Activated CD8-positive, alpha-beta memory T cell treated with anti-CD3 and anti-CD28 coated beads for 36 hours (primary cell): ENCODE results near the gene TMEM151B. TPM values are rescaled to one million over a fixed set of nuclear protein-coding genes. Genes with fewer than 3 reads are reported as not detected.

ENCODE experiments used
- CTCF ChIA-PET: fragments of 350-600 bp; sonication (Branson Sonifier 250); formaldehyde crosslinking; loops from one replicate; lab custom pipeline; 2021; ENCODE audit warnings: antibody characterized with exemption; lab: Charles Lee
- POLR2A ChIA-PET: fragments of 350-600 bp; sonication (Branson Sonifier 250); formaldehyde crosslinking; loops from one replicate; lab custom pipeline; 2021; ENCODE audit warnings: antibody characterized with exemption; lab: Charles Lee
- total RNA-seq, 2 experiments: library from RNA; stranded (reverse); gene quantifications; one replicate each; pipeline ENCODE4 v1.2.3, GENCODE V29; 2021

TMEM151B gene
- total RNA-seq, 2 experiments from 2014 or later: not detected

GRCh38 chr6:44284121-44284520 is 13.9 kb downstream of the TMEM151B start:
- CTCF ChIA-PET: interaction anchor here (2.6 kb wide), 1 partner anchor 21 kb away, joined by 8 read pairs; no protein-coding TSS in a partner anchor
- POLR2A ChIA-PET: no interaction called here

DNA sequence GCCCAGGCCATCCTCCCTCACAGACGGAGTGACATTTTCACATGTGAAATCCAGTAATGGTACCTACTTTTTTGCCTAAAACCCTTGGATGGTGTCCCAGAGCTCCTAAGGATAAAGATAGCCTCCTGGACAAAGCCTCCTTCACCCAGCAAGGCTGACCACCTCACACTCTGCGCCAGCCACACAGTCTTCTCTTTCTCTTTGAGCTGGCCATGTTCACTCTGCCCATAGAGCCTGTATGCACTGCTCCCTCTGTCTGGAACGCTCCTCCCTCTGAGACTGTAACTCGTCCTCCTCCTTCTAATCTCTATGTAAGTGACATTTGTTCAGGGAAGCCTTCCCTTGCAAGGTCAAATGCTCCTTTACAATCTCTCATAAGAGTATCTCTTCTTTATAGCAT is 14.6 kb downstream of the TMEM151B start:
- POLR2A ChIA-PET: no interaction called here

DNA sequence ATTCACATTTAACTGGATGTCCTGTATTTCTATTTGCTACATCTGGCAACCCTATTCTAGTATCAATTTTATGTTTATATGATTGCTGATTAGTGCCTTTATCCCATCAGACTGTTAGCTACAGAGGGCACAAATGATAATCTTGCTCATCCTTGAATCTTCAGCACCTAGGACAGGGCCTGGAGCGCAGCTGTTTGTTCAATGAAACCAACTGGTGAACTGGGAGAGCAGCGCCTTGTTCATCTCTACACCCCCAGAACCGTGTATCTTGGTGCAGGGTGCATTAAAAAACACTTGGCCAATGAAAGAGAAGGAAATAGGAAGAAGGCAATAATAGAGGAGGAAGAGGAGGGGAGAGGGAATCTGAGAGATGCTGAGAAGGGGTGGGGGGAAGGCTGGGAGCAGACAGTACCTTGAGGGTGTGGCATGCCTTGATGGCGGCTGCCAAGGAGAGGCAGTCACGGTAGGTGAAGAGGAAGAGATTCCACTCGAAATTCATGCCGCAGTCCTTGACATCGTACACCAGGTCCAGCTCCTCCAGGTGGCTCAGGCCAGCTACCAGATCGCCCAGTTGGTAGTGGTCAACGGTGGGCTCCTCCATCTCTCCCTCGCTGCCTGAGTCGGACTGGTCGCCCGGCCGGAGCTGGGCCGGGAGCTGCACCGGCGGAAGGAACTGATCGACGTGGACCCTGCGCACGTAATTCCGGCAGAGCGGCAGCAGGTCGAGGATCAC is 15.5 kb downstream of the TMEM151B start:
- POLR2A ChIA-PET: no interaction called here
- CTCF ChIA-PET: interaction anchor here (2.6 kb wide), 1 partner anchor 20 kb away, joined by 8 read pairs; no protein-coding TSS in a partner anchor

More for the DNA sequence above, 14.6 kb downstream of the TMEM151B start:
- CTCF ChIA-PET: interaction anchor here (2.6 kb wide), 1 partner anchor 21 kb away, joined by 8 read pairs; no protein-coding TSS in a partner anchor

DNA sequence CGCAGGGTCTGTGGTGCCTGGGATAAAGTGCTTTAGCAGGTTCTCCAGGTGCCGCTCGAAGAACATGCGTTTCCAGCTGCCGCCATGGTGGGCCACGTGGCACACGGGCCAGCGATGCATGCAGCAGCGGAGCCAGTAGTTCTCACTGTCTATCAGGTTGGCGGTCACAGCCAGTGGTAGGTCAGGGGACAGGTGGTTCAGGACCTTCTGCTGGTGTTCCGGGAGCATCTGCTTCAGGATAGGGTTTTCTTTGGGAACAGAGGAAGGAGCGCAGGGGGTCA is 16.0 kb downstream of the TMEM151B start:
- ChIA-PET CTCF (interaction anchor here (2.6 kb wide), 1 partner anchor 19 kb away, joined by 8 read pairs; no protein-coding TSS in a partner anchor), POLR2A (no interaction called here)

GRCh38 chr6:44286747-44287146 is 16.5 kb downstream of the TMEM151B start:
- CTCF ChIA-PET: no interaction called here
- POLR2A ChIA-PET: no interaction called here

DNA sequence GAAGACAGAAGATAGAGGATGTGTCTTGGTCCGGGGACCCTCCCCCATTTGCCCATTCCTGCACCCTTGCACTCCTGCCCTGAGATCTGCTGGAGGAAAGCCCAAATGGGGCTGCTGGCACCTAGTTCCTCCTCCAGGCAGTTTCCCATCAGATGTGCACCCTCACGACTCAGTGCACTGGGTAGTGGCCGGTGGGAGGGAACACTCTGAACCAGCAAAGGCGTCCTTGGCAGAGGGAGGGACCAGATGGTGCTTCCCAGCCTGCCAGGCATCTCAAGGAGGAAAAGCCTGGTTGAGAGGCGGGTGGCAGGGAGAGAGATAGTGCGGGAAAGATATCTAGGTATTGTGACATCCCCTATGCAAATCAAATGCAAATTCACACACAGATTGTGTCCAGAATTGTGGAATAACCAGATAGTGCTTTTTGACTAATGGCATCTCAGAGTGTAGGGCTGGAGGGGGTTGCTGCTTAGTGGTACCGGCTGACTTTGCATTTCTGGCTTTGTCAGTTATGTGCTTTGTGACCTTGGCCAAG is 19.5 kb downstream of the TMEM151B start:
- POLR2A ChIA-PET: no interaction called here
- CTCF ChIA-PET: interaction anchor here (1.9 kb wide), 1 partner anchor 22 kb away, joined by 4 read pairs; no protein-coding TSS in a partner anchor

- CTCF ChIA-PET: interaction anchor here (0.9 to 1.3 kb wide), 3 partner anchors 24 to 119 kb away, joined by 4 read pairs; no protein-coding TSS in a partner anchor
- POLR2A ChIA-PET: interaction anchor here (0.5 kb wide), 1 partner anchor 23 kb away, joined by 7 read pairs; no protein-coding TSS in a partner anchor
Measured at GRCh38 chr6:44291841-44292240, 21.6 kb downstream of the TMEM151B start.

GRCh38 chr6:44292661-44293365 is 22.6 kb downstream of the TMEM151B start:
- ChIA-PET POLR2A (no interaction called here), CTCF (interaction anchor here (0.7 to 1.6 kb wide), 5 partner anchors 16 to 814 kb away, joined by 3 to 5 read pairs (median 4); no protein-coding TSS in a partner anchor)

DNA sequence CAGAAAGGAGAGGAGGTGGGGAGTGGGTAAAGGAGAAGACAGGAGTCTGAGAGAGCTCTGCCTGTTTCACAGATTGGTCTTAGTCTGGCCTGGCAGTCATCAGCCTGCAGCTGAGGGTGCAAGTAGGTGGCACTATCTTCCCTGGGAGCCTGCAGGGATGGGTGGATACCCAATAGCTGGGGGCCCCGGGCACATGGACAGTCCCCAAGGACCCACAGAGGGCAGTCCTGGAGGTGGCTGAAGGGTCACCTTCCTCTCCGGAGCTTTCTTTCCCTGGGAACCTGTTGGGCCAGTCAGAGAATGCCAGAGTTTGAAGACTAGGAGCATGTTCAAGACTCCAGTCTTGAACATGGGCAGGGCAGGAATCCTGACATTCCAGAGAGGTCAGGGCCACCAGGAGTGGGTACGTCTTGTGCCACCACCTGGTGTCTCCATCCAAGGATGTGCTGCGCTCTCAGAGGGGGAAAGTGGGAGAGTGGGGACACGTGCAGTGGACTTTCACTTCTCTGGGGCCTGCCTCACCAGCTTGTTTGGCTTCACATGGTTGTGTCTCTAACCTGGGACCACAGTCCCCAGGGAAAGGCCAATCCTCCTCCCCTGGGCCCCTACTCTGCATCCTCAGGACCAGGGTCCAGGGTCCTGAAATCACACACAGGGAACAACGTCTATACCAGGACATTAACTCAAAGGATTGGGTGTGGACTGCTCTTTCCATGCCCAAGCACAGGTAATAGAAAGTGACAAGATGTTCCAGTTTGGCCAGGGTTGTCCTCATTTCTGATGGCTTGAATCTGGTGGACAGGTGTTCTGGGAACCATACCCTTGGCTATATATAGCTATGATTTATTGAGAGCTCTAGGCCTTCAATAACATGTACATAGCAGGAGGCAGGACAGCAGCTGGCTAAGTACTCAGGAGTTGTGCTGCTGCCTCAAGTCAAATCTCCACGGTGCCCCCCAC is 24.9 kb downstream of the TMEM151B start:
- POLR2A ChIA-PET: interaction anchor here (0.7 kb wide), 1 partner anchor 170 kb away, joined by 9 read pairs; no protein-coding TSS in a partner anchor
- CTCF ChIA-PET: interaction anchor here (0.9 to 2.0 kb wide), 4 partner anchors 8 to 27 kb away, joined by 3 to 8 read pairs (median 5); partner anchors contain the start of gene AARS2

DNA sequence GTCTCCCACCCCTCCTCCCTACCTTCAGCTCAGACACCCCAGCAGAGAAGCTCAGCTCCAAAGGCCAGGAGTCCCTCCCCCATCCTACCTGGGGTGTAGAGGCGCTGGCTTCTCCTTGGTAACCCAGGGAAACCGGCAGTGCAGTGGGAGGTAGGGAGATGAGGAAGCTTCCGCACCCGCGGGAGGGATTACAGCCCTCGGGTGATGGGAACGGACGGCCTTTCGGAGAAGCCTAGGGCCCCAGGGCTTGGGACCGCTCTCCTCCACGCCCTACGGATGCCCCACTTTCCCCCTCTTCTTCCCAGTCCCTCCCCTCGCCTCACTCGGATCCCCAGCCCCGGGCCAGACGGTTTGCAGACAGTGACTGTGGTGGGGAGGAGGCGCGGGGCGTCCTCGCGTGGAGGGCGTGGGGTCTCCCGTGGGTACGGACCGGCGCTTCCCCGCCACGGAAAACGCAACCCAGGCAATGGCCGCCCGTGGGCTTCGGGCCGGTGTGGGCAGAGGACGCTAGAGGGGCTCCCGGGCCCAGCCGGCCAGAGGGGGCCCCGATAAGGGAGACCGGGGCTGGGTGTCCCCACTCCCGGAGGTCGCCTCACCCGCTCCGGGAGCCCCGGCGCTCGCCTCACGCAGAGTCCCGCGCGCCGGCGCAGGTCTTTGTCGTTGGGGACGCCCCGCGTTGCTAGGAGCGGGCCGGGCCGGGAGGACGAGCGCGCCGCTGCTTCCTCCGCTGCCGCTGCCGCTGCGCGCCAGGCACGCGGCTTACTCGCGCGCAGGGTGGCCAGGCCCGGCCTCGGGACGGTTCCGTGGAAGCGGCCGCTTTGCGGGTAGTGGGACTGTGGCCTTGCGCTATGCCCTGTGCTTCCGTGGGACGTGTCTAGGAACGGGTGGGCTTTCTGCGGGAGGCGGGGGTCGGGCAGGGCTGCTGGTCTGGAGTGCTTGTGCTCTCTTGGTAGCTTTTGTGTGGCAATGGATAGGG is 27.1 kb downstream of the TMEM151B start:
- POLR2A ChIA-PET: interaction anchor here (1.5 kb wide), 1 partner anchor 12 kb away, joined by 4 read pairs; no protein-coding TSS in a partner anchor
- CTCF ChIA-PET: interaction anchor here (0.6 to 2.6 kb wide), 5 partner anchors 12 to 74 kb away, joined by 3 to 8 read pairs (median 4); partner anchors contain the start of gene AARS2

- CTCF ChIA-PET: interaction anchor here (0.6 to 2.6 kb wide), 4 partner anchors 11 to 73 kb away, joined by 3 to 8 read pairs (median 4); partner anchors contain the start of gene AARS2
- POLR2A ChIA-PET: interaction anchor here (1.5 kb wide), 1 partner anchor 11 kb away, joined by 4 read pairs; no protein-coding TSS in a partner anchor
Measured at GRCh38 chr6:44298055-44298803, 28.0 kb downstream of the TMEM151B start.

GRCh38 chr6:44298864-44299263 is 28.6 kb downstream of the TMEM151B start:
- ChIA-PET POLR2A (interaction anchor here (0.6 to 1.5 kb wide), 2 partner anchors 11 to 40 kb away, joined by 3 to 4 read pairs; no protein-coding TSS in a partner anchor), CTCF (interaction anchor here (0.7 to 2.6 kb wide), 2 partner anchors 11 to 295 kb away, joined by 3 to 8 read pairs; no protein-coding TSS in a partner anchor)

DNA sequence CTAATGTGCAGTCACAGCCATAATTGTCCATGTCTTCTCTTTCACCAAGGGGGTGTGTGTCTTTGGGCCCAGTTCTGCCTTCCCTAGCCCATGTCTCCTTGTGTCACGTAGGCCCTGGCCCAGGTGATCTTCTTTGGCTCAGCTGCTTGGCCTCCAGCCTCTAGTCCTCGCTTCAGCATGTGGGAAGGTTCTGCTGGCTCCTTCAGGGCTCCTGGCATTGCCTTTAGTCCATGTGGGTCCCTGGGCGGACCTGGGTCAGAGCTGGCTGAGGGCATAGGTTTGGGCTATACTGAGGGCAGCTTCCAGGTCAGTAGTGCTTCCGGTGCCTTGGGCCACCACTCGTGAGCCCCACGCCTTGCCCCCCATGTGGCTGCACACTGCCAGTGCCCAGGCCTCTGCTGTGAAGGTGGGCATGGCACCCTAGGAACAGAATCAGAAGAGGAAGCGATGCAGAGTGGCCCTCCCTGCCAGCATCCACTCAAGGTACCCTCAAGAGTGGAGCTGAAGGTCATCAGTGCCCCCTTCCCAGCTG is 30.1 kb downstream of the TMEM151B start:
- CTCF ChIA-PET: interaction anchor here (2.4 kb wide), 1 partner anchor 32 kb away, joined by 12 read pairs; no protein-coding TSS in a partner anchor
- POLR2A ChIA-PET: no interaction called here

DNA sequence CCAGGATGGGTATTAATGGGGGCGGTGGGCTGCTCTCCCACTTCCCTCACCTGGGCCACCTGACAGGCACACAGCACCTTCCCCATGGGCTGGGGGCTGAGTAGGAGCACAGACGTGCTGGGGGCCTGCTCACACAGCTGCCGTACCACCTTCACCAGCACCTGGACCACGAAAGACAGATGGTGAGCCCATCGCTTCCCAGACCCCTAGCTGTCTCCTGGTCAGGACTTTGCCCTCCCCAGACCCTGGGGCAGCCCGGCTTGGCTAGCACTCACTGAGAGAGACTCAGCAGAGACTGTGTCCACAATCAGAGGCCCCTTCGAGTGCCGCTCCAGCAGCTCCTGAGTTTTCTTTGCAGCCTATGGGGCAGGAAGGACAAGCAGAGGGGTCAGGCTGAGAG is 30.9 kb downstream of the TMEM151B start:
- POLR2A ChIA-PET: no interaction called here
- CTCF ChIA-PET: interaction anchor here (2.4 kb wide), 1 partner anchor 33 kb away, joined by 12 read pairs; no protein-coding TSS in a partner anchor

- ChIA-PET CTCF (interaction anchor here (2.4 kb wide), 1 partner anchor 34 kb away, joined by 12 read pairs; no protein-coding TSS in a partner anchor), POLR2A (no interaction called here)
Measured at GRCh38 chr6:44301782-44302564, 31.7 kb downstream of the TMEM151B start.
